ENCODE data around the gene DCLK3. TPM values are rescaled to one million over a fixed set of nuclear protein-coding genes. Genes with fewer than 3 reads are reported as not detected.
A peak's percentile ranks its signal among the peaks of the same experiment; 100 is the strongest.

The DCLK3 gene
- total and polyA plus RNA-seq, 2 of the 8 experiments (the other 6 are each of a cell fraction or from before 2014, with no cell fraction given): 0.27 to 0.63 TPM

- H4K8ac ChIP-seq (ENCODE audit: extremely low read depth, insufficient read depth, low read length): no peak overlapping the region
- no peak overlapping the region for H2BK12ac ChIP-seq (ENCODE audit: low read depth, low read length)
- H3K4me1 ChIP-seq (replicated peaks in 1 of 4; ENCODE audit: control insufficient read depth in 3 of 4, insufficient read depth in 4 of 4, low read length in 3 of 4): no peaks in the 10 kb centered on the region
- H4K20me1 ChIP-seq (replicated peaks in 1 of 2; ENCODE audit: control insufficient read depth in 1 of 2, insufficient read depth in 2 of 2, low read length in 2 of 2): no peaks in the 10 kb centered on the region
- H2AFZ ChIP-seq (ENCODE audit: low read length): 0 out of 2 replicates have a peak overlapping the region, but pooled peaks have one; percentile 36
- no peak for DNase-seq (ENCODE audit: low read depth in 1 of 2, low spot score in 2 of 2)
- FAIRE-seq: no peak
- no peak overlapping the region for H3K23ac ChIP-seq (ENCODE audit: insufficient read length)
- no peak overlapping the region for H3K4ac ChIP-seq (replicated peaks; ENCODE audit: insufficient read length, low read depth, low read length)
- no peak overlapping the region for H3K27ac ChIP-seq (ENCODE audit: low read depth, low read length)
- H3K79me2 ChIP-seq (ENCODE audit: control insufficient read depth in 1 of 2, insufficient read depth in 2 of 2, low read length in 2 of 2): no peaks in the 10 kb centered on the region
- no peaks in the 10 kb centered on the region for H3K9me3 ChIP-seq (ENCODE audit: insufficient read depth in 2 of 2, low read depth in 1 of 2, low read length in 1 of 2)
- H3K56ac ChIP-seq (replicated peaks; ENCODE audit: insufficient read length, low read depth, low read length): no peak overlapping the region
- no peak overlapping the region for H3K4me2 ChIP-seq (ENCODE audit: insufficient read depth in 1 of 2, low read depth in 2 of 2, low read length in 2 of 2)
- 89% methylated on average over 2 of the region's 2 CpGs; no CpG with 5 or more reads in 1 of the 2 experiments for WGBS, 2 experiments (ENCODE audit: extremely low coverage in 1 of 2, insufficient coverage in 1 of 2, insufficient read length in 1 of 2, insufficient replicate concordance in 2 of 2, low coverage in 1 of 2, low lambda C conversion rate in 2 of 2, missing lambda C conversion rate in 1 of 2)
- no peak overlapping the region for H2BK120ac ChIP-seq (replicated peaks; ENCODE audit: low read depth, low read length)
- H3K23me2 ChIP-seq (ENCODE audit: low read depth, low read length): no peaks in the 10 kb centered on the region
- H3K79me1 ChIP-seq (ENCODE audit: low read depth, low read length): no peaks in the 10 kb centered on the region
- H3K18ac ChIP-seq (ENCODE audit: extremely low read depth, low read length): no peak overlapping the region
- H3K27me3 ChIP-seq (replicated peaks in 1 of 4; ENCODE audit: control insufficient read depth in 3 of 4, extremely low read depth in 1 of 4, insufficient read depth in 3 of 4, low read length in 3 of 4): no peaks in the 10 kb centered on the region
- ChIA-PET POLR2A (ENCODE audit: partially characterized antibody) (no interaction called here), CTCF (ENCODE audit: partially characterized antibody) (no interaction called here)
- H3K14ac ChIP-seq (ENCODE audit: insufficient read length): no peak overlapping the region
- H3K36me3 ChIP-seq (ENCODE audit: control insufficient read depth in 2 of 4, insufficient read depth in 4 of 4, low read length in 3 of 4): no peaks in the 10 kb centered on the region
- no peak overlapping the region for H2BK15ac ChIP-seq (ENCODE audit: low read length)
- H2AK5ac ChIP-seq (ENCODE audit: low read depth, low read length): no peak overlapping the region
- H4K5ac ChIP-seq (ENCODE audit: insufficient read length, low read depth, low read length): no peak overlapping the region
- H2BK5ac ChIP-seq (ENCODE audit: low read depth, low read length): no peak overlapping the region
- no peak overlapping the region for H3K4me3 ChIP-seq (ENCODE audit: extremely low read depth in 1 of 4, insufficient read depth in 2 of 4, low read depth in 3 of 4, low read length in 4 of 4)
- H4K91ac ChIP-seq (replicated peaks; ENCODE audit: insufficient read length, low read length): no peak overlapping the region
- H3K9ac ChIP-seq (replicated peaks in 1 of 4; ENCODE audit: extremely low read depth in 1 of 4, low read depth in 3 of 4, low read length in 3 of 4): no peak overlapping the region
- no peak overlapping the region for H2BK20ac ChIP-seq (ENCODE audit: low read length)
- no peak for TF ChIP-seq EZH2 (IDR thresholded peaks at IDR 0.05; ENCODE audit: low read depth, low read length, severe bottlenecking)
- TF ChIP-seq CBX8 (IDR thresholded peaks at IDR 0.05; ENCODE audit: borderline replicate concordance, low read depth, low read length): no peak
- no peak for TF ChIP-seq KDM1A (IDR thresholded peaks at IDR 0.05; ENCODE audit: borderline replicate concordance, low read length)
- no peak for TF ChIP-seq KDM4A (IDR thresholded peaks at IDR 0.05; ENCODE audit: low read depth, low read length, severe bottlenecking)
- TF ChIP-seq RAD21 (IDR thresholded peaks at IDR 0.05 in 1 of 2, conservative IDR thresholded peaks at IDR 0.05 in 1 of 2; ENCODE audit: low read depth in 2 of 2, low read length in 2 of 2): no peak
- TF ChIP-seq ATF3 (IDR thresholded peaks at IDR 0.05; ENCODE audit: insufficient read depth, low read depth, low read length): no peak
- no peak for TF ChIP-seq RBBP5 (IDR thresholded peaks at IDR 0.05; ENCODE audit: borderline replicate concordance, low read depth, low read length)
- no peak for TF ChIP-seq CBX5 (IDR thresholded peaks at IDR 0.05; ENCODE audit: low read depth, low read length)
- no peak for TF ChIP-seq POU5F1 (IDR thresholded peaks at IDR 0.05; ENCODE audit: low read depth, low read length)
- TF ChIP-seq SIX5 (IDR thresholded peaks at IDR 0.05; ENCODE audit: low read depth, low read length): no peak
- TF ChIP-seq CTBP2 (IDR thresholded peaks at IDR 0.05; ENCODE audit: borderline replicate concordance, insufficient read depth, insufficient read length, low read length): no peak
- TF ChIP-seq SP2 (IDR thresholded peaks at IDR 0.05; ENCODE audit: low read length): no peak
- TF ChIP-seq BACH1 (IDR thresholded peaks at IDR 0.05; ENCODE audit: low read length): no peak
Observed at GRCh38 chr3:36663666-36664291, 100.6 kb downstream of the DCLK3 start.
